ENCODE results near the gene FAAP100.

FAAP100 gene

GRCh38 chr17:81575836-81576235, 23.7 kb upstream of the FAAP100 start:
- no peak for DNase-seq (ENCODE audit: low spot score)

GRCh38 chr17:81574643-81574956, 22.4 kb upstream of the FAAP100 start:
- DNase-seq (ENCODE audit: low spot score), result no peak

DNA sequence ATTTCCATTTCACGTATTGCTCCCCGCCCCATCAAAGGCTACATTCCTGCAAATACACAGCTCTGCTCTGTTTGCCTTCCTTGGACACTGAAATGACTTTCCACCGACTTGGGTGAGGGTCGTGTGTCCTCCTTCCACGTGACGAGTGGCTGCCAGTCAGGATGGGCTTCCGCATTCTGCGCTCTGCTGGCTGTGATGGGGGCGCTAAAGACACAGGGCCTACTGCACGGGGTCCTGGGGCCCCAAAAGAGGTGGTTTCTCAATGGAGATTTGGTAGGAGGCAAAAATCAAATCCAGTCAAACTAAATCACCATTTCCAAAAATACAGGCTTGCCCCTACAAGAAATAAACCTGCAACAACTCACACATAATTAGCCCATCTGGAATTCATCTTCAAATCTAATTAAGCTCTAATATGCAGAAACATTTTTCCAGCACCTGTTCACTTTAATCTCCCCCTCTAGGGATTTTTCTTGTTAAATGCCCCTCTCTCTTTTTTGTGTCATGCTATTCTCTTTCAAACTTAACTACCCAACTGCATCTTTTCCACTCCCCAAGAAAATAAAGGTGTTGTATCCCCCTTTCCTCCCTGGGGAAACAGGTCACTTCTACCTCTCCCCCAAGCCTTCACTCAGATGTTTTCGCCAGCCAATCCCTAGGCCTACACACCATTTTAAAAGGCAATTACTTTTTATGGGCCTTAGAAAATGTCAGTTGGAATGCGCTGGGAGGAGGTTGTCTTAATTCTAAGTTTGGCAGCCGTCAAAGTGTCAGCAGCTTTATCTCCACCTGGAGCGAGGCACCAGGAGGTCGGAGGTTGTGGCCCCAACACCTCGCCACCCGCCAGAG, 21.9 kb upstream of the FAAP100 start:
- DNase-seq (ENCODE audit: low spot score), result no peak

- no peak for DNase-seq (ENCODE audit: low spot score)
Observed at GRCh38 chr17:81572563-81573168, 20.5 kb upstream of the FAAP100 start.

DNA sequence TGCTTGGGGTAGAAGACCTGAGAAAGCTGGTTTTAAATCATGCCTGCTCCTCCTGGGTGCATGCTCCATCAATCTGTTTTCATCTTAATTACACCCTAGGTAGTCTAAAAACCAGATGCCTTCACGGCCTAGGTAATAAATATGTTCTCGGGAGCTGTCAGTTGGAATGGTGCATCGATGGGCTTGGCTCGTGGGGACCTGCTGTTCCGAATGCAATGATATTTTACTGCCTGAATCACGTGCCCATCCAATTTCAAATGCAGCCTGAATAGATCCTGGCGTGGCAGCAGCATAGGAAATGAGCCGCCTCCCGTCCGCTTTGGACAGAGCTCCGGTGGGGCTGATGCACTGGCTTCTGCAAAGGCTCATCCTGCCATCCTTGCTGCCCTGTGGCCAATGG, 18.8 kb upstream of the FAAP100 start:
- no peak for DNase-seq (ENCODE audit: low spot score)

GRCh38 chr17:81569986-81570514, 17.9 kb upstream of the FAAP100 start:
- DNase-seq (ENCODE audit: low spot score), result no peak

DNA sequence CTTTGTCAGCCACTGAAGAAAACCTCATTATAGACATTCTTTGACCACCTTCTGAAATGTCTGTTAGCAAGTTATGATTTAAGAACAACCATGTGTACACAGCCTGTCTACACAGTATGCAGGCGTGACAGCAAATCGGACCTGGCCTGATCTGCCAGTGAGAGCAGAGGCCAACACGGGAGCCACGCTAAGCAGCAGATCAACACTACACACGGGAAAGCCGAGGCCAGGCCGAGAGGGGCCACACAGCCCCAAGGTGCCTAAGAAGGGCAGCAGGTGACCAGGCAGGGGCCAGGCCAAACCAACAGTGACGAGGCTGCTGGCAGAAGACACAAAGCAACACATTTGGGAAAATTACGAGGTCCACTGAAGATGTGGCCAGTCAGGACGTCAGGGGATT, 16.3 kb upstream of the FAAP100 start:
- no peak for DNase-seq (ENCODE audit: low spot score)

- no peak for DNase-seq (ENCODE audit: low spot score)
Observed at GRCh38 chr17:81567191-81567590, 15.0 kb upstream of the FAAP100 start.

DNA sequence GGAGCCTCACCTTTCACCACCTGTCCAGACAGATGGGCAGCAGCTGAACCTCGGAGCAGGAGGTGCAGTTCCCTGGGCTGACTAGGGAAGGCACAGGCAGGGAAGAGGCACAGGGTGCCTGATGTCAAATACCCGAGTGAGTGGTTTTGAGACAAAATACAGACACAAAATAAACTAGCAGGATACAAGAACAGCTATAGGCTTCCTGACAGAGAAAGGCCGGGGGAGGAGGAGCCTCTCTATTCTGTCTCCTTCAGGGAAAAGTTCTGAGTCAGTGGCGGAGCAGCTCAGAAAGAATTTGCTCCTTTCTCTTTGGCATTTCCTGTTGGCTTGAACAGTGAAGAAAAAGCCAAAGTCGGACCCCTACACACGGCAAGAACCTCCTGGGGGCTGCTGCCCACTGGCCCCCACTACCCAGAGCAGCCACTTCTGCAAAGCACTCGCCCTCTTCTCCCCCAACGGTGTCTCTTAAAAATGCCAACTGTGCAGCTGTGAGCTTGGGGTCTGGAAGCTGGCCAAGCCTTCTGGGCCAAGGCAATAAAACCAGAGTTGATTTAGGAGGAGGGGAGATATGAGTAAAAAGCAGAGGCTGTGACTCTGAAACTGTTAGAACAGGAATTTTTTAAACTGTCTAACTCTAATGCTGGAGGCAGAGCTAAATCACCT, 14.4 kb upstream of the FAAP100 start:
- peak; percentile 97 for DNase-seq (ENCODE audit: low spot score)

- no peak for DNase-seq (ENCODE audit: low spot score)
Observed at GRCh38 chr17:81565231-81565630, 13.1 kb upstream of the FAAP100 start.

DNA sequence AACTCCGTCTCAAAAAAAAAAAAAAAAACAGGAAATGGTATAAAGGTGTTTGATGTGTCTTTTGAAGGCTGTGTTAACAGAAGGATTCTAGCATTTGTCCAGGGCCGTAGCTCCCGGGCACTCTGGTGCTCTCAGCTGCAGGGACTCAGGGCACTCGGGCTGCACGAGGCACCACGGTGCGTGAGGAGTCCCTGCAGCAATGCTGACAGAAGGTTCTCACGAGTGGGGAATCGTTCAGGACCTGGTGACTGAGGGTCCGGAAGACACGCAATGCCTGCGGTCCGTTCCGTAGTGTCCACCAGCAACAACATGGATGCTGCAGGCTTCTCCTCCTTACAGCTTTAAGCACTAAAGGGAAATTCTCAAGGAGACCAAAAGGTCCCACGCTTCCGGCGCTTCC, 12.6 kb upstream of the FAAP100 start:
- no peak for DNase-seq (ENCODE audit: low spot score)

DNA sequence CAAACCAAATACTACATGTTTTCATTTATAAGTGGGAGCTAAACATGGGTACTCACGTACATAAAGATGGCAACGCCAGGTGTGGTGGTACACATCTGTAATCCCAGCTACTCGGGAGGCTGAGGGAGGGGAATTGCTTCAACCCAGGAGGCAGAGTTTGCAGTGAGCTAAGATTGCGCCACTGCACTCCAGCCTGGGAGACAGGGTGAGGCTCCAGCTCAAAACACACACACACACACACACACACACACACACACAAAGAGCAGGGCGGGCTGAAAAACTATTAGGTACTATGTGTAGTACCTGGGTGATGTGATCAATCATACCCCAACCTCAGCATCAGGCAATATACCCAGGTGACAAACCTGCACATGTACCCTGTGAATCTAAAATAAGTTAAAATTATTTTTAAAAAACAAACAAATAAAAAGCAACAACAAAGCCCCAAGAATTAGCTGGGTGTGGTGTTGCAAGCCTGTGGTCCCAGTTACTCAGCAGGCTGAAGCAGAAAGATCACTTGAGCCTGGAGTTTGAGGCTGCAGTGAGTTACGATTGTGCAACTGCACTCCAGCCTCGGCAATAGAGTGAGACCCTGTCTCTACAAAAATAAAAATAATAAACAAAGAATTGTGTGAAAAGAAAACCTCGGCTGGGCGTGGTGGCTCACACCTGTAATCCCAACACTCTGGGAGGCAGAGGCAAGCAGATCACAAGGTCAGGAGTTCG, 11.9 kb upstream of the FAAP100 start:
- no peak for DNase-seq (ENCODE audit: low spot score)

DNA sequence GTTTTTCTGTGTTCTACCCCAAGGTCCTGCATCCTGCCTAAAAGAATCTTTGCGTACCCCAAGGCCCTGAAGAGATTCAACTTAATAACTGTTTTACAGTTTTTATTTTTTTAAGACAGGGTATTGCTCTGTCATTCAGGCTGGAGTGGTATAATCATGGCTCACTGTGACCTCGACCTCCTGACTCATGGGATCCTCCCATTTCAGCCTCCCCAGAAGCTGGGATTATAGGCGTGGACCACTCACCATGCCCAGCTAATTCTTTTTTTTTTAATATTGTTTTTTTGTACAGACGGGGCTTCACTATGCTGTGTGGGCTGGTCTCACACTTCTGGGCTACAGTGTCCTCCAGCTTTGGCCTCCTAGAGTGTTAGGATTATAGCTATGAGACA, 9.3 kb upstream of the FAAP100 start:
- peak; percentile 47 for DNase-seq (ENCODE audit: low spot score)

DNA sequence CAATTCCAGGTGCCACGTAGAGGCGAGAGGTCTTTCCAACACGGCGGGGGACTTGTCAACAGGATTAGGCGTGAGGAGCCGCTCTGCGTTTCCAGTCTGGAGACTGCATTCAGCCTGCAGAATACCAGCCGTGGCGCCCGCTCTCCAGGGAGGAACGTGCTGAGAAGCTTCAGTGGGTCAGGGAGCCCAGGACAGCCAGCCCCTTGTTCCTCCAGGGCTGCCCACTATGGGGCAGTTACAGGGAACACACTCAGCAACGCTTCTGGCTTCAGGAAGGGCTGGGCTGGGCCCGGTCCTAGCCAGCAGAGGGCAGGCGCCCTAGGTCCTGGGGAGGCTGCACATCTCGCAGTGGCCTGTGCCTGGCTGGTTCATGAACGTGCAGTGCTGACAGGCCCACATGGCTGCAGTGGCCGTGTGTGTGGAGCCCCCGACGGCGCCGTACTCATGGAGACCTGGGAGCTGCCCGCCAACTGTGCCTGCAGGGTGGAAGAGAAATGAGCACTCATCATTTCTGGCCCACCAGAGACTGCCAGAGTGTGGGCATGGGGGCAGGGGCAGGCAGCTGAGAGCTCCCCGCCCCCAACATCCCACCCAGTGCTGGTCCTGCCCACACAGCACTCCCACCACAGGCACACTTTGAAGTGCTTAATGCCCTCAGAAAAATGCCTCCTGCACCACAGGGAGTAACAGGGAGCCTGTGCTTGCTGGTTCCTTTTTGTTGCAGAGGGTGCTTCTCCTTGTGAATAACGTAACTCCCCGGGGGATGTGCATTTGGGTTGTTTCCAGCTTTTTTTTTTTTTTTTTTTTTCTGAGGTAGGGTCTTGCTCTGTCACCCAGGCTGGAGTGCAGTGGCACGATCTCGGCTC, 7.0 kb upstream of the FAAP100 start:
- no peak for DNase-seq (ENCODE audit: low spot score)

GRCh38 chr17:81558115-81558468, 5.9 kb upstream of the FAAP100 start:
- no peak for DNase-seq (ENCODE audit: low spot score)

- DNase-seq (ENCODE audit: low spot score), result no peak
Observed at GRCh38 chr17:81557276-81558114, 5.3 kb upstream of the FAAP100 start.

GRCh38 chr17:81556863-81557262, 4.7 kb upstream of the FAAP100 start:
- DNase-seq (ENCODE audit: low spot score), result no peak

DNA sequence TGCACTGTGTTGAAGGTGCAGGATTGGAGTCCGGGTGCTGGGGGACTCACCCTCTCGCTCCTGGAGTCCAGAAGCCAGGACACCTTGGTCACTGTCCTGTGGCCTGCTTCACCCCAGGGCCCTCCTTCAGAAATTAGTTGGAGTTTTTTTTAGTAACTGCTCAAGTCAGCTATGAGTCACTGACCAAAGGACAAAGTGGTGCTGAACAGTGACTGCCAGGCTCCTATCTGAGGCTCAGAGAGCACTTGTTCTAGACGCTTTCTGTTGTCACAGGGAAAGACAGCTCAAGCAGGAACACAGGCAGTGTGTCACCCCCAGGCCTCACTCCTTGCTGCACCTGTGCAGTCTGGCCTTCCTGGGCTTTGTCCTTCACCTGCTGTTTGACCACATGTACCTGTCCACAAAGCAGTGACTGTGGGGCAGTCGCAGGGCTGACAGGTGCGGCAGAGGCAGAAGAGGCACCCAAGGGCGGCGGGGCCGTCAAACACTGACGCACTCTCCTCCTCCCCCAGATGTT, 4.1 kb upstream of the FAAP100 start:
- peak; percentile 56 for DNase-seq (ENCODE audit: low spot score)

DNA sequence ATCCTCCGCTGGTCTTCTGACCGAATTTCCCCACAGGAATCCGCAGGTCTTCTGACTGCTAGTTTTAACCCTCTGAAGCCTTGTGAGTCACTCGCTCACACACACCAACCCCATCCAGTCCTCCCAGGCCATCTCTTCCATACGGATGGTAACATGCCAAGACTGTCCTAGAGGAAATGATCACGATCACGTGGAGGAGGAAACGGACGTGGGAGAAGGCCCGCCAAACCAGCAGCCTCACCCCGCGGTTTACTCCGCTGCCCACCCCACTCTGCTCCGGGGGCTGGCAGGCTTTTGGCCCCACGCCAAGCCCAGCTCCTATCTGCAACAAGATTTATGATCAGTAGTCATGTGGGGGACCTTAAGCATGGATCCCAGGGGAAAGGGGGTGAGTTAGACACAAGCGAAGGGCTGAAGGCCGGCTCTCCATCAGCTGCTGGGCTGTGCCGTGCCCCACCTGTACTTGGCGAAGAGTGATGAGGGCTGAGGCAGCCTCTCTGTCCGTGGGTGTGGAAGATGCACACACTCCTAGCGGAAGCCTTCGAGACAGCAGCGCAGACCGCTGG, 1.5 kb upstream of the FAAP100 start:
- peak; percentile 93 for DNase-seq (ENCODE audit: low spot score)

DNA sequence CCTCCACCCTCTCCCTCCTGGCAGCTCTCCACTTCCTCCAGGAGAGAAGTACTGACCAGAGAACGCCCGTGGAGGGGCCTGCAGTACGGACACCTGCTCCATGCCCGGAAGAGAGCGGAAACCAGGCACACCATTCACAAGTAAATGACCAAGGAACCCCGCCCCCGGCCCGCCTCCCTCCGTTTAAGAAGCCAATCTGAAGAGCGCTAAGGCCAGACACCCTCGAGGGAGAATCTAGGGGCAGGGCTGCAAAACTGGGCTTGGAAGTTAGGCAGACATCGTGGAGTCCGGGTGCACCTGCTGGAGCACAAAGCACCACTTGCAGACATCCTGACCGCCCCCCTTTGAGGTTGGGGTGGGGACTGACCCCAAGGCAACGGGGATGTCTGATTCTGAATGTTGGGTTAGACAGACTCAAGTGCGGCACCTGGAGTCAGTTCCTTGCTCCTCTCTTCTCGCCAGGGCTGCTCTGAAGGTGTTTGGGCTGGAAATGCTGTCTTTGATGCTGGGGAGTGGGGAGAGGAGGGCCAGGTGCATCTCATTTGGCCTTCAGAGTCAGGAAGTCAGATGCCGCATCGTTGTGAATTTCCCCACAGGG, 964 bp upstream of the FAAP100 start:
- peak; percentile 68 for DNase-seq (ENCODE audit: low spot score)
